Raji (cell line): ENCODE measurements around the gene KCNE1.

ENCODE experiments used
- POLR2A ChIP-seq: IDR thresholded peaks from 2 replicates; pipeline ENCODE4 v1.6.1; 2011; ENCODE audit warnings: low read depth, low read length, control low read depth; ENCODE audit not compliant: insufficient read depth

KCNE1 gene

GRCh38 chr21:34544032-34544496 lies 32.1 kb upstream of the KCNE1 start:
- TF ChIP-seq POLR2A, result no peak

DNA sequence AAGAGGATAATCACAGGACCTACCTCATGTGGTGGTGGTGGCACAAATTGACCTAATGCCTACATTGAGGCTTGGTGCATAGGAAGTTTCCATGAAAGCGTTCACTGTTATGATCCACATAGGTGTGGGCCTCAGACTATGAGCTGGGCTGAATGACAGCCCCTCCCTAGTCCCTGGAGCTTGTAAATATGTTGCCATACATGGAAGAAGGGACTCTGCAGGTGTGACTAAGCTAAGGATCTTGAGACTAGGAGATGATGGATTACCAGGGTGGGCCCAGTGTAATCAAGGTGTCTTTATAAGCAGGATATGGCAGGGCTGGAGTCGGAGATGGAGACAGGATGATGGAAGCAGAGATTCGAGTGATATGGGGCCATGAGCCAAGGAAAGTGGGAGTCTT lies 31.0 kb upstream of the KCNE1 start:
- no peak for TF ChIP-seq POLR2A

- TF ChIP-seq POLR2A, result no peak
These were observed 28.2 kb upstream of the KCNE1 start for GRCh38 chr21:34540206-34540605.

- TF ChIP-seq POLR2A, result no peak
These were observed 25.8 kb upstream of the KCNE1 start for GRCh38 chr21:34537838-34538237.

- no peak for TF ChIP-seq POLR2A
These were observed 24.8 kb upstream of the KCNE1 start for GRCh38 chr21:34536820-34537219.

GRCh38 chr21:34536311-34536710 lies 24.3 kb upstream of the KCNE1 start:
- no peak for TF ChIP-seq POLR2A

DNA sequence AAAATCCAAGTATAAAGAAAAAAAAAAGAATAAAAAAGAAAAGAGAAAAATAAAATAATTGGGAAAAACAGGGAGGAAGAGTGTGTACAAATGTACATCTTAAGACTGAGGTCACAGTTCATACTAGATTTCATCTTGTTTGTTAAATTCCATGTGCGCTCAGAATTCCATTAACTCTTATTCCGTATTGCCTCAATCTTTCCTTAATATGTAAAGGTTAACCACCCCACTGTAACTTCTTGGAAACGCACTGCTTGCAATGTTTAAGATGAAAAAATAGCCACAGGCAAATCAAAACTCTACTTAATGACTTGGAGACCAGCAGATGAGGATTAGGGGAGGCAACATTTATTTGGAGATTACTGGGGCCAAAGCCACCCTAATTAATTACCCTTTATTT lies 23.9 kb upstream of the KCNE1 start:
- no peak for TF ChIP-seq POLR2A

DNA sequence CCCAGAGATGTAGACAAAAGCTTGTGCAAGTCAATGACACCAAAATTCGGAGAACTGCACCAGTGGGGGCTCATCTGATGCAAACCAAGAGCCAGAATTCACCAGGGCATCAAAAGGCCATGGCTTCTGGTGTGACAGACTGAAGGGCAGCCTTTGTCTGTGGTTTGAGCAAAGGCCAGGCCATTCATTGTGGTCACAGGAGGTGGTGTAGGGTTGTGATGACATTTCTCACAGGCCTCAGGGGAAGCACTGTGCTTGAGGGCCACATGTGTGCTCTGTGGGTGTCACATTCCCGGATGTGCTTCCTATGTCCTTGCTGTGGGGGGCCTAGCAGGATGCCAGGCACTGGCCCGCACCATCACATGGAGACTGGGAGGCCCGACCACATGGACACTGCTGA lies 22.5 kb upstream of the KCNE1 start:
- TF ChIP-seq POLR2A, result no peak

GRCh38 chr21:34533938-34534337 lies 21.9 kb upstream of the KCNE1 start:
- TF ChIP-seq POLR2A, result no peak

DNA sequence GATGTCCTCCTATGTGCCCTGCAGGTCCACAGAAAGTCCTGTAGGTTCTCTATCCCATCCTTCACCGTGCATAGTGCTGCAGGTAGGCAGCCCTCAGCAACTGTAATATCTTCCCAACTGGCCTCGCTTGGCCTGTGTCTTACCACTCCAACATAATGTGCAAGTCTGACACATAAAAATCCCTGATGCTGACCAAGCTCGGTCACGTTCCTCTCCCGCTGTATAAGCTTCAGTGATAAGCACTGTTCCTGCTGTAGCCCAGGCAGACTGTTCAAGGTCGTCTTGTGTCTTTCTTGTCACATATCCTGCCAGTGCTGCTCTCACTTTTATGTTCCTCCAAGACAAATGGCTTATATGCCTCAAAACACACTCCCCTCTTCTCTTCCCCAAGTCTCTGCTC lies 19.4 kb upstream of the KCNE1 start:
- TF ChIP-seq POLR2A, result no peak

- no peak for TF ChIP-seq POLR2A
These were observed 18.3 kb upstream of the KCNE1 start for GRCh38 chr21:34530261-34530660.

- no peak for TF ChIP-seq POLR2A
These were observed 16.1 kb upstream of the KCNE1 start for GRCh38 chr21:34528131-34528561.

DNA sequence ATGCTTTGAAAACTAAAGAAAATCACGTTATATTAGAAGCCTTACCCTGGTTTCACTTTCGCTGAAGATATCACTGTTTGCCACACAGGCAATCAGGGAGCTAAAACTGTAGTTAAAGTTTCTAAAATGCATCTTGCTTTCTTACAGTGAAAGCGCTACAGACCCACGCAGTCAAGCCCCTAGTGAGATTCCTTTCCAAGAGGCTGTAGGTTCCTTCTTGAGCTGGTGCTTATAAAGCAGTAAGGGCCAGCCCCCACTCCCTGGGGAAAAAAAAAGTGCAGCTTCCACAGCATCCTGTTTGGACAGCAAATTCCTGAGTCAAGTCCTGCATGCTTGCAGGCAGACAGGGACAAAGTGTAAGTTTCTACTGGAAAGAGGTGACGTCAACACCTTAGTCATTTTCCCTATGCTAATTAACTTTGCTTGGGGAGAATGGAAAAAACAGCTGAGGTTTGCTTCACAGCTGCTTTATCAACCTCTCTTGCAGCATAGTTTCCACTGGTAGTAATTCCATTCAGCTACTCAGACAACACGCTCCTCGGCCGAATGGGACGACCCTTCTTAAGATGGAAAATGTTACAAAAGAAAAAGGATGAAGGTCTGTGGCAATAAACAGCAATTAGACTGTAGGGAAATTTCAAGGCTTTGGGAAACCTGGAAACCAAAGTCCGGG lies 14.7 kb upstream of the KCNE1 start:
- TF ChIP-seq POLR2A, result no peak

- no peak for TF ChIP-seq POLR2A
These were observed 14.2 kb upstream of the KCNE1 start for GRCh38 chr21:34526241-34526617.

- TF ChIP-seq POLR2A, result no peak
These were observed 12.9 kb upstream of the KCNE1 start for GRCh38 chr21:34524646-34525601.

- no peak for TF ChIP-seq POLR2A
These were observed 11.1 kb upstream of the KCNE1 start for GRCh38 chr21:34523019-34523555.
